HepG2 (cell line): Measurements from ENCODE around the gene PHRF1. TPM values are rescaled to one million over a fixed set of nuclear protein-coding genes. Genes with fewer than 3 reads are reported as not detected.

Experiments
- ATAC-seq: fragments of 200-7000 bp; cut with Tn5 transposase; 3 replicates; pipeline ENCODE4 v1.9.1; 2020; ENCODE audit warnings: mild to moderate bottlenecking, moderate library complexity
- BruUV-seq: library from RNA; stranded (reverse); fragments of 400-500 nt; replicated peaks from 2 replicates; lab custom pipeline; 2021; lab: Mats Ljungman, UMichigan
- CTCF ChIA-PET: fragments of 300-600 bp; formaldehyde crosslinking; extraction: SDS; loops from one replicate; lab custom pipeline; 2021; ENCODE audit warnings: low total read pairs, inconsistent platforms, low intra/inter-chr PET ratio; lab: Yijun Ruan, JAX
- POLR2A ChIA-PET: fragments of 350-600 bp; sonication (Branson Sonifier 250); formaldehyde crosslinking; loops from one replicate; lab custom pipeline; 2020; ENCODE audit warnings: antibody characterized with exemption, inconsistent platforms; lab: Yijun Ruan, JAX
- DNase-seq: peaks from one replicate; pipeline ENCODE4 v3.0.0-alpha.2; 2015; ENCODE audit warnings: low spot score
- FAIRE-seq: peaks from 3 replicates; lab custom pipeline; 2011; peaks lifted over from hg19 to GRCh38; lab: Jason Lieb, UNC
- H2AFZ ChIP-seq: one replicate; pipeline ENCODE4 v1.6.1; 2011; ENCODE audit warnings: low read length, inconsistent platforms
- H3K27ac ChIP-seq: fragments of 300-600 bp; 3 replicates; pipeline ENCODE4 v1.8.0; 2011; ENCODE audit warnings: mixed run types, mild to moderate bottlenecking, mixed read lengths, low read length, inconsistent platforms; ENCODE audit not compliant: insufficient read depth; ENCODE audit errors: extremely low read length
- H3K27me3 ChIP-seq, 2 experiments: fragments of 200-600 bp in 1 of 2; 2 replicates in 1 of 2; 3 replicates in 1 of 2; pipeline versions ENCODE4 v1.6.0 to v1.8.0; 2011; ENCODE audit warnings: low read length in 2 of 2, mild to moderate bottlenecking in 2 of 2, moderate library complexity in 2 of 2, inconsistent platforms in 1 of 2; ENCODE audit not compliant: insufficient read depth in 2 of 2, control insufficient read depth in 1 of 2
- H3K36me3 ChIP-seq, 2 experiments: fragments of 200-600 bp in 1 of 2; replicated peaks in 1 of 2; 2 replicates in 1 of 2; 3 replicates in 1 of 2; pipeline versions ENCODE4 v1.5.1 to v1.8.0; 2011; ENCODE audit warnings: low read length in 2 of 2, inconsistent platforms in 1 of 2; ENCODE audit not compliant: insufficient read depth in 2 of 2, control insufficient read depth in 1 of 2
- H3K4me1 ChIP-seq: 2 replicates; pipeline ENCODE4 v1.5.1; 2012; ENCODE audit warnings: low read length, inconsistent platforms; ENCODE audit not compliant: insufficient read depth
- H3K4me2 ChIP-seq: 2 replicates; pipeline ENCODE4 v1.6.0; 2011; ENCODE audit warnings: low read depth, low read length, inconsistent platforms
- H3K4me3 ChIP-seq, 3 experiments: fragments of 200-600 bp in 1 of 3; sonication (generic), shearing (Covaris generic) in 1 of 3; replicated peaks in 1 of 3; 2 replicates each; pipeline ENCODE4 v1.5.1; 2011 to 2016; ENCODE audit warnings: low read length in 3 of 3, inconsistent platforms in 2 of 3, low read depth in 2 of 3, mild to moderate bottlenecking in 2 of 3, control low read depth in 1 of 3, mixed read lengths in 1 of 3; ENCODE audit not compliant: insufficient read depth in 1 of 3
- H3K79me2 ChIP-seq: one replicate; pipeline ENCODE4 v1.6.1; 2011; ENCODE audit warnings: low read length, inconsistent platforms; ENCODE audit not compliant: insufficient read depth
- H3K9ac ChIP-seq: 2 replicates; pipeline ENCODE4 v1.6.0; 2011; ENCODE audit warnings: mild to moderate bottlenecking, low read depth, low read length, inconsistent platforms; ENCODE audit not compliant: insufficient read depth
- H3K9me3 ChIP-seq: 2 replicates; pipeline ENCODE4 v1.5.1; 2012; ENCODE audit warnings: mild to moderate bottlenecking, low read length
- H4K20me1 ChIP-seq: 2 replicates; pipeline ENCODE4 v1.6.0; 2011; ENCODE audit warnings: inconsistent platforms, mild to moderate bottlenecking, low read length, moderate library complexity; ENCODE audit not compliant: insufficient read depth
- AGO2 ChIP-seq: fragments of 200-400 bp; formaldehyde crosslinking; optimal IDR thresholded peaks from 2 replicates; pipeline ENCODE3; 2017; ENCODE audit warnings: mild to moderate bottlenecking, low read depth, low read length, moderate library complexity
- EED ChIP-seq: sonication (generic); formaldehyde crosslinking; IDR thresholded peaks from 2 replicates; pipeline ENCODE4 v1.5.0; 2020; ENCODE audit warnings: mild to moderate bottlenecking, missing genetic modification reagents
- GZF1 ChIP-seq: sonication (generic); formaldehyde crosslinking; IDR thresholded peaks from 2 replicates; pipeline ENCODE4 v1.5.1; 2020; ENCODE audit warnings: mild to moderate bottlenecking, missing genetic modification reagents
- NR2C2 ChIP-seq: sonication (generic); formaldehyde crosslinking; IDR thresholded peaks from 2 replicates; pipeline ENCODE4 v1.4.0; 2020; ENCODE audit warnings: missing genetic modification reagents, mild to moderate bottlenecking, moderate library complexity, borderline replicate concordance
- NR2F6 ChIP-seq, 2 experiments: IDR thresholded peaks; 2 replicates each; pipeline ENCODE4 v1.6.1; 2016; ENCODE audit warnings: antibody characterized with exemption in 1 of 2, mild to moderate bottlenecking in 1 of 2
- PRPF4 ChIP-seq: fragments of 200-400 bp; formaldehyde crosslinking; IDR thresholded peaks from 2 replicates; pipeline ENCODE4 v1.6.1; 2016; ENCODE audit warnings: low read length, low read depth; ENCODE audit not compliant: poor library complexity, severe bottlenecking
- RBM22 ChIP-seq: fragments of 200-400 bp; formaldehyde crosslinking; optimal IDR thresholded peaks from 2 replicates; pipeline ENCODE3; 2017; ENCODE audit warnings: mild to moderate bottlenecking, low read length, moderate library complexity
- SNAPC5 ChIP-seq: sonication (generic); formaldehyde crosslinking; IDR thresholded peaks from 2 replicates; pipeline ENCODE4 v1.8.1; 2023; ENCODE audit warnings: mild to moderate bottlenecking, missing genetic modification reagents, borderline replicate concordance
- STAT6 ChIP-seq: sonication (generic); formaldehyde crosslinking; IDR thresholded peaks from 2 replicates; pipeline ENCODE4 v1.4.0; 2020; ENCODE audit warnings: missing genetic modification reagents, mild to moderate bottlenecking, borderline replicate concordance
- TRIM24 ChIP-seq: sonication (generic); formaldehyde crosslinking; IDR thresholded peaks from 2 replicates; pipeline ENCODE4 v1.8.0; 2022; ENCODE audit warnings: mild to moderate bottlenecking, missing genetic modification reagents
- WGBS: methylation state at CpG from one replicate; pipeline ENCODE4 v1.1.6; 2017; ENCODE audit warnings: low lambda C conversion rate; 5-methylcytosine and 5-hydroxymethylcytosine counted together
- in situ Hi-C: cut with HindIII; loops from 2 replicates; pipeline ENCODE4 v1.10.0; 2017; ENCODE audit warnings: low pct_unique_long_range_greater_than_20kb; ENCODE audit not compliant: extremely low pct_ligation_motif_present
- intact Hi-C: fragments of 100-400 bp; cut with micrococcal nuclease; formaldehyde crosslinking; loops from one replicate; pipeline ENCODE4 v1.10.0; 2022; ENCODE audit not compliant: unreplicated experiment
- polyA plus RNA-seq, 8 experiments: library from polyadenylated mRNA; depleted of rRNA in 3 of 8; stranded (reverse) in 7 of 8; unstranded in 1 of 8; fragments of >200 nt; fragmentation: Illumina TruSeq in 4 of 8; extraction: Trizol in 4 of 8; gene quantifications; 2 replicates each; pipeline versions ENCODE4 v1.2.1 to v1.2.3, GENCODE V29; 2011 to 2016; ENCODE audit warnings: low read depth in 4 of 8, missing spikeins in 1 of 8, mixed read lengths in 1 of 8; ENCODE audit not compliant: insufficient read depth in 1 of 8
- total RNA-seq, 5 experiments: library from RNA; depleted of rRNA; stranded (reverse); fragments of >200 nt; fragmentation: Illumina TruSeq; extraction: Trizol; gene quantifications; 2 replicates each; pipeline ENCODE4 v1.2.3, GENCODE V29; 2016; ENCODE audit warnings: low read depth in 1 of 5
- TF ChIP-seq, protein P1 (sequence below): sonication (generic); formaldehyde crosslinking; IDR thresholded peaks from 2 replicates; pipeline ENCODE4 v1.4.0; 2020; ENCODE audit warnings: missing genetic modification reagents
- TF ChIP-seq, protein P2 (sequence below): sonication (generic); formaldehyde crosslinking; conservative IDR thresholded peaks from 2 replicates; pipeline ENCODE4 v1.8.0; 2022; ENCODE audit warnings: mild to moderate bottlenecking, moderate library complexity, missing genetic modification reagents

Gene PHRF1
- total and polyA plus RNA-seq, 2 of the 13 experiments (the other 11 are each of a cell fraction or from before 2014, with no cell fraction given) = 8.2 to 16.7 TPM

DNA sequence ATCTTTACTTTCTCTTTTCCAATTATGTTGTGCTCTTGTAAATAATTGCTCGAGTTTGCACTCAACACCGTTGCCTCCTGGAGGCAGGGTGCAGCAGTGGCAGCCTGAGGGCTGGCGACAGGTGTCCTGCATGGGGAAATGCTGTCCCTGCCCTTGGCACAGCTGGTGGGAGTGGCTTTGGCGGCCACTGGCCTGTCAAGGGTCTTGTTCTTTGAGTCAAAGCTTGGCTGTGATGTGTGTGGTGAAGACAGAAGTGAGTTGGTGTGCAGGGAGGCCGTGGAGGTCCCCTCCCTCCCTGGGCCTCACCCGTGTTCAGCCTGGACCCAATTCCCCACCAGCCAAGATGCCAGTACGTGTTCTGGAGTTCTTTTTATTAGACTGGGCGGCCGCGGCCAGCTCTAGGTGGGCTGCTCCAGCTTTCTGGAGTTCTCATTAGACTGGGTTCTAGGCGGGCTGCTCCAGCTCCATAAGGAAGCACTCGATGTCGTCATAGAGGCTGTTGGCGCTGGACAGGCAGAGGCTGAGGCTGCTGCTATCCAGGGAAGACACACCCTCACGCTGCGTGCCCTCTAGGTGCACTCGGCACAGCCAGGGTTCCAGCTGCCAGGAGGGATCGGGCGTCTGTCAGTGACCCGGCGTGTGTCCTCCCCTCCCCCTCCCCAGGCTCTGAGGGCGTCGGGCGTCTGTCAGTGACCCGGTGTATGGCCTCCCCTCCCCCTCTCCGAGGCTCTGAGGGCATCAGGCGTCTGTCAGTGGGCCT, 36.1 kb downstream of the PHRF1 start (continued):
- TF ChIP-seq STAT6 (CRISPR knock-in tag) (no peak), SNAPC5 (no peak), PRPF4 (peak; percentile 46)
- TF ChIP-seq, all 625 proteins: peak for 9

DNA sequence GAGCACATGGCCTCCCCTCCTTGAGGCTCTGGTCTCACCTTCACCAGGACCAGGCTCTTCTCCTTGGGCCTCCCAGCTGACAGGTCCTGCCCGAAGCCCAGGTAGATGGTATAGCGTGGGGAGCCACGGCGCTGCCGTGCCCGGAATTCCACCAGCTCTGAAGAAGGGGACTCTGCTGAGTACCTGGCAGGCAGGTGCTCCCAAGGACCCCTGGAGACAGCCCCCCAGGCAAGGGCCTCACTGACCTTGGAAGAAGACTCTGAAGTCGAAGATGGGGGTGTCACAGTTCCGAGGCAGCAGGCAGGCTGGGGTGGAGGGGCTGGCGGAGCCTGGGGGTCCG, 36.7 kb downstream of the PHRF1 start:
- Histone ChIP-seq H3K4me3 (no peak overlapping the region), H3K36me3 (peaks cover 31 to 60% of the 10 kb centered on the region in 2 experiments; a peak in 4 of 5 replicates), H3K4me2 (no peak overlapping the region), H4K20me1 (peaks cover 3% of the 10 kb centered on the region; the same call in 1 of the 2 replicates), H3K27ac (no peak overlapping the region), H3K4me1 (no peaks in the 10 kb centered on the region), H3K9me3 (no peaks in the 10 kb centered on the region), H3K79me2 (no peaks in the 10 kb centered on the region), H3K27me3 (no peaks in the 10 kb centered on the region), H2AFZ (no peak overlapping the region), H3K9ac (no peak overlapping the region)
- no TSS peak for BruUV-seq
- intact Hi-C loops (loop anchor here (10.0 kb wide), 1 partner anchor 58 kb away; no protein-coding TSS in a partner anchor), in situ Hi-C loops (no loop called here)
- FAIRE-seq = no peak
- ChIA-PET POLR2A (no interaction called here), CTCF (no interaction called here)
- no peak for DNase-seq
- ATAC-seq = no peak
- no CpG with 5 or more reads among the region's 10 CpGs for WGBS
- TF ChIP-seq, protein P1, sequence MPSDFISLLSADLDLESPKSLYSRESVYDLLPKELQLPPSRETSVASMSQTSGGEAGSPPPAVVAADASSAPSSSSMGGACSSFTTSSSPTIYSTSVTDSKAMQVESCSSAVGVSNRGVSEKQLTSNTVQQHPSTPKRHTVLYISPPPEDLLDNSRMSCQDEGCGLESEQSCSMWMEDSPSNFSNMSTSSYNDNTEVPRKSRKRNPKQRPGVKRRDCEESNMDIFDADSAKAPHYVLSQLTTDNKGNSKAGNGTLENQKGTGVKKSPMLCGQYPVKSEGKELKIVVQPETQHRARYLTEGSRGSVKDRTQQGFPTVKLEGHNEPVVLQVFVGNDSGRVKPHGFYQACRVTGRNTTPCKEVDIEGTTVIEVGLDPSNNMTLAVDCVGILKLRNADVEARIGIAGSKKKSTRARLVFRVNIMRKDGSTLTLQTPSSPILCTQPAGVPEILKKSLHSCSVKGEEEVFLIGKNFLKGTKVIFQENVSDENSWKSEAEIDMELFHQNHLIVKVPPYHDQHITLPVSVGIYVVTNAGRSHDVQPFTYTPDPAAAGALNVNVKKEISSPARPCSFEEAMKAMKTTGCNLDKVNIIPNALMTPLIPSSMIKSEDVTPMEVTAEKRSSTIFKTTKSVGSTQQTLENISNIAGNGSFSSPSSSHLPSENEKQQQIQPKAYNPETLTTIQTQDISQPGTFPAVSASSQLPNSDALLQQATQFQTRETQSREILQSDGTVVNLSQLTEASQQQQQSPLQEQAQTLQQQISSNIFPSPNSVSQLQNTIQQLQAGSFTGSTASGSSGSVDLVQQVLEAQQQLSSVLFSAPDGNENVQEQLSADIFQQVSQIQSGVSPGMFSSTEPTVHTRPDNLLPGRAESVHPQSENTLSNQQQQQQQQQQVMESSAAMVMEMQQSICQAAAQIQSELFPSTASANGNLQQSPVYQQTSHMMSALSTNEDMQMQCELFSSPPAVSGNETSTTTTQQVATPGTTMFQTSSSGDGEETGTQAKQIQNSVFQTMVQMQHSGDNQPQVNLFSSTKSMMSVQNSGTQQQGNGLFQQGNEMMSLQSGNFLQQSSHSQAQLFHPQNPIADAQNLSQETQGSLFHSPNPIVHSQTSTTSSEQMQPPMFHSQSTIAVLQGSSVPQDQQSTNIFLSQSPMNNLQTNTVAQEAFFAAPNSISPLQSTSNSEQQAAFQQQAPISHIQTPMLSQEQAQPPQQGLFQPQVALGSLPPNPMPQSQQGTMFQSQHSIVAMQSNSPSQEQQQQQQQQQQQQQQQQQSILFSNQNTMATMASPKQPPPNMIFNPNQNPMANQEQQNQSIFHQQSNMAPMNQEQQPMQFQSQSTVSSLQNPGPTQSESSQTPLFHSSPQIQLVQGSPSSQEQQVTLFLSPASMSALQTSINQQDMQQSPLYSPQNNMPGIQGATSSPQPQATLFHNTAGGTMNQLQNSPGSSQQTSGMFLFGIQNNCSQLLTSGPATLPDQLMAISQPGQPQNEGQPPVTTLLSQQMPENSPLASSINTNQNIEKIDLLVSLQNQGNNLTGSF (CRISPR knock-in tag) = no peak
- peak; percentile 71 for TF ChIP-seq AGO2
- no peak for TF ChIP-seq EED (CRISPR knock-in tag)
- TF ChIP-seq TRIM24 (CRISPR knock-in tag) = no peak
- TF ChIP-seq RBM22 = peak; percentile 66
- TF ChIP-seq GZF1 = no peak
- TF ChIP-seq NR2F6 (IDR thresholded peaks at IDR 0.05) = no peak
- no peak for TF ChIP-seq NR2F6 (CRISPR knock-in tag; IDR thresholded peaks at IDR 0.05)
- TF ChIP-seq NR2C2 (CRISPR knock-in tag) = no peak
- TF ChIP-seq, protein P2, sequence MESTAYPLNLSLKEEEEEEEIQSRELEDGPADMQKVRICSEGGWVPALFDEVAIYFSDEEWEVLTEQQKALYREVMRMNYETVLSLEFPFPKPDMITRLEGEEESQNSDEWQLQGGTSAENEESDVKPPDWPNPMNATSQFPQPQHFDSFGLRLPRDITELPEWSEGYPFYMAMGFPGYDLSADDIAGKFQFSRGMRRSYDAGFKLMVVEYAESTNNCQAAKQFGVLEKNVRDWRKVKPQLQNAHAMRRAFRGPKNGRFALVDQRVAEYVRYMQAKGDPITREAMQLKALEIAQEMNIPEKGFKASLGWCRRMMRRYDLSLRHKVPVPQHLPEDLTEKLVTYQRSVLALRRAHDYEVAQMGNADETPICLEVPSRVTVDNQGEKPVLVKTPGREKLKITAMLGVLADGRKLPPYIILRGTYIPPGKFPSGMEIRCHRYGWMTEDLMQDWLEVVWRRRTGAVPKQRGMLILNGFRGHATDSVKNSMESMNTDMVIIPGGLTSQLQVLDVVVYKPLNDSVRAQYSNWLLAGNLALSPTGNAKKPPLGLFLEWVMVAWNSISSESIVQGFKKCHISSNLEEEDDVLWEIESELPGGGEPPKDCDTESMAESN (CRISPR knock-in tag) = no peak
